Progenitor cell of endocrine pancreas (in vitro differentiated cells): Measurements from ENCODE around the gene CCDC38. TPM values are rescaled to one million over a fixed set of nuclear protein-coding genes. Genes with fewer than 3 reads are reported as not detected.
"Not testable (repeated sequence)": the region's sequence is repeated elsewhere in the genome, so short reads cannot be mapped to it uniquely, and the experiment has no call there.

Experiments used
- DNase-seq: peaks from one replicate; pipeline ENCODE4 v3.0.0; 2021; ENCODE audit warnings: low spot score; ENCODE audit not compliant: unreplicated experiment
- H3K27ac Mint-ChIP-seq: 2 replicates; pipeline ENCODE4 v1.8.0; 2021; ENCODE audit warnings: mild to moderate bottlenecking, moderate library complexity, mixed read lengths
- H3K27me3 Mint-ChIP-seq: 2 replicates; pipeline ENCODE4 v1.8.0; 2021; ENCODE audit warnings: mixed read lengths
- H3K36me3 Mint-ChIP-seq: 2 replicates; pipeline ENCODE4 v1.8.0; 2022; ENCODE audit warnings: mixed read lengths; ENCODE audit not compliant: insufficient read depth
- H3K4me1 Mint-ChIP-seq: 2 replicates; pipeline ENCODE4 v1.8.0; 2021; ENCODE audit warnings: low read depth, mixed read lengths
- H3K4me3 Mint-ChIP-seq: 2 replicates; pipeline ENCODE4 v1.8.0; 2021; ENCODE audit warnings: low read depth, mild to moderate bottlenecking, moderate library complexity, mixed read lengths
- H3K9me3 Mint-ChIP-seq: 2 replicates; pipeline ENCODE4 v1.8.0; 2021; ENCODE audit warnings: low read depth, mixed read lengths
- CTCF ChIP-seq: fragments of 200-600 bp; sonication (generic); IDR thresholded peaks from one replicate; pipeline ENCODE4 v1.5.0; 2021; ENCODE audit warnings: antibody characterized with exemption, mild to moderate bottlenecking; ENCODE audit not compliant: unreplicated experiment
- total RNA-seq: library from RNA; stranded (reverse); gene quantifications from 2 replicates; pipeline ENCODE4 v1.2.1, GENCODE V29; 2021

CCDC38 gene
- total RNA-seq, 1 donor from 2014 or later = not detected

GRCh38 chr12:95857156-95857555 is 85.3 kb downstream of the CCDC38 start:
- H3K4me3 Mint-ChIP-seq = no peak overlapping the region
- peaks cover 6% of the 10 kb centered on the region for H3K4me1 Mint-ChIP-seq
- DNase-seq = no peak
- peaks cover 14% of the 10 kb centered on the region for H3K36me3 Mint-ChIP-seq
- peaks cover 2% of the 10 kb centered on the region for H3K9me3 Mint-ChIP-seq
- H3K27ac Mint-ChIP-seq = no peak overlapping the region
- no peaks in the 10 kb centered on the region for H3K27me3 Mint-ChIP-seq
- TF ChIP-seq CTCF = no peak

GRCh38 chr12:95852133-95852532 is 90.3 kb downstream of the CCDC38 start:
- DNase-seq = no peak
- H3K27me3 Mint-ChIP-seq = no peaks in the 10 kb centered on the region
- no peaks in the 10 kb centered on the region for H3K9me3 Mint-ChIP-seq
- no peak for TF ChIP-seq CTCF
- no peak overlapping the region for H3K4me3 Mint-ChIP-seq
- H3K36me3 Mint-ChIP-seq = no peaks in the 10 kb centered on the region
- H3K27ac Mint-ChIP-seq = no peak overlapping the region
- peaks cover 4% of the 10 kb centered on the region for H3K4me1 Mint-ChIP-seq

GRCh38 chr12:95851606-95852005 is 90.8 kb downstream of the CCDC38 start:
- no peak for TF ChIP-seq CTCF
- H3K4me1 Mint-ChIP-seq = peaks cover 4% of the 10 kb centered on the region
- H3K9me3 Mint-ChIP-seq = no peaks in the 10 kb centered on the region
- no peaks in the 10 kb centered on the region for H3K27me3 Mint-ChIP-seq
- H3K4me3 Mint-ChIP-seq = no peak overlapping the region
- no peak overlapping the region for H3K27ac Mint-ChIP-seq
- no peak for DNase-seq
- H3K36me3 Mint-ChIP-seq = no peaks in the 10 kb centered on the region

- peak overlapping the region; percentile 0 for H3K27ac Mint-ChIP-seq
- TF ChIP-seq CTCF = peak; percentile 37
- no peak overlapping the region for H3K4me3 Mint-ChIP-seq
These were observed 93.6 kb downstream of the CCDC38 start for GRCh38 chr12:95848575-95849388.

GRCh38 chr12:95842426-95842825 is 100.0 kb downstream of the CCDC38 start:
- H3K27me3 Mint-ChIP-seq, H3K4me3 Mint-ChIP-seq, H3K9me3 Mint-ChIP-seq, H3K4me1 Mint-ChIP-seq, H3K27ac Mint-ChIP-seq, DNase-seq, H3K36me3 Mint-ChIP-seq: not testable (repeated sequence)

More at GRCh38 chr12:95848575-95849388, 93.6 kb downstream of the CCDC38 start:
- Mint-ChIP-seq H3K4me1 (peaks cover 4% of the 10 kb centered on the region), H3K27me3 (no peaks in the 10 kb centered on the region), H3K9me3 (no peaks in the 10 kb centered on the region), H3K36me3 (no peaks in the 10 kb centered on the region)
- no peak for DNase-seq

- no peak overlapping the region for H3K4me3 Mint-ChIP-seq
- no peaks in the 10 kb centered on the region for H3K9me3 Mint-ChIP-seq
- H3K27ac Mint-ChIP-seq = no peak overlapping the region
- DNase-seq = no peak
- H3K36me3 Mint-ChIP-seq = no peaks in the 10 kb centered on the region
- peaks cover 2% of the 10 kb centered on the region for H3K4me1 Mint-ChIP-seq
- H3K27me3 Mint-ChIP-seq = peaks cover 5% of the 10 kb centered on the region
- no peak for TF ChIP-seq CTCF
These were observed 104.3 kb downstream of the CCDC38 start for GRCh38 chr12:95838125-95838524.
